ENCODE results near the gene C17orf100.

C17orf100 gene

DNA sequence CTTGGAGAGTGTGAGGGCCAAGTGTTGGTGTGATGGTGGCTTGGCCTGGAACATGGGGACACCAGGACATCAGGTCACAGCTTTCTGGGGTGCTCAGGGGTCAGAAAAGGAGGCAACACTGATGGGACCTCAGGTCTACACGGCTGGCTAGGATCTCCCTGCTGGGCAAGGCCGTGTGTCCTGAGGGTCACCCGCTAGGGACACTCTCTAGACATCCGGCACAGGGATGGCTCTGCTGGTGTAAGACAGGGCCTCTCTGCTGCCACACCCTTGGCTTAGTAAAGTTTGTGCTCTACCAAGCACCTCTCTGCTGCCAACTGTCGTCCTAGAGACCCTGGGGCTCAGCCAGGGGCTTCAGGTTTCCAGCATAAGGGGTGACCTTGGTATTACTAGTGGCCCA lies 45.3 kb downstream of the C17orf100 start:
- DNase-seq: no peak

GRCh38 chr17:6698004-6698403 lies 46.4 kb downstream of the C17orf100 start:
- no peak for DNase-seq

GRCh38 chr17:6699997-6700947 lies 48.7 kb downstream of the C17orf100 start:
- DNase-seq: no peak

DNA sequence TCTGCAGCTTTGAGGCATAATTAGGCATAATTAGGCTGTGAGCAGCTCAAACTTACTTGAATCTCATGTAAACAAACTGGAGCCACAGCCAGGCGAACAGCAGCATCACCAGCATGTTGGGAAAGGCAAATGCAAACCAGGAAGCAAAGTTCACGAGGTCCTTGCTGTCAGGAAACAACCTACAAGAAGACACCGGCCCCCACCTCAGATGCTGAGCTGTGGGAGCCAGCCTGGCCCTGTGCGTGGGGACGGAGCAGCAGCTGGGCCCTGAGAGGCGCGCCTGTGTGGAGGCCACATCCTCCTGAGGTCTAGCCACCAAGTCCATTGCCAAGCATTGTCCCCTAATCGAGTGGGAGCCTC lies 49.4 kb downstream of the C17orf100 start:
- no peak for DNase-seq

GRCh38 chr17:6701719-6702118 lies 50.2 kb downstream of the C17orf100 start:
- DNase-seq: peak; percentile 45 to 65

DNA sequence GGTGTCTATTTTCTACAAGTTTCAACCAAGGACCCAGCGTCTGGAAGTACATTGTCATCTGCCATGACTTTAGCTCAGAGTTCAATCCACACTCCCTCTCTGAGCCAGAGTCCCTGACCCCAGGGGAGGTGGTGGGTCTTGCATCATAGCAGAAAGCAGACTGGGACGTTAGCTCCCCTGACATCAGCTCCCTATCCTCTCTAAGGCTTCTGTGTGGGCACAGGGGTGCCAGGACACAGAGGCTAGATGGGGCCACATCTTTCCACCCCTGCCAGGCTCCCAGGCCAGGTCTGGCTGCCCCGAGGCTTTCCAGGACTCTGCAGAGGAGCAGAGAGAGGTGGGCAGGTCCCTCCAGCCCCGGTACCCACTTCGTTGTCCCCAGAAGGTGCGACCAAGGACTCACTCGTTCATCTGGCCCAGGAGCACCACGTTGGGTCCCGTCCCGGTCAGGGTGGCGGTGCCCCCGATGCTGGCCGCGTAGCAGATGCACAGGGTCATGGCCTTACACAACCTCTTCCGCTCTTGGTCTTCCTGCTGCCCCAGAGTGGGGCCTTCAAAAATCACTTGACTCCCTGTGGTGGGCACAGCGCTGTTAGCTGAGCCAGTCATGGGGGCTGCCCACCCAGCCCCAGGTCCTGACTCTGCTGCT lies 51.1 kb downstream of the C17orf100 start:
- no peak for DNase-seq

All from stimulated activated CD4-positive, alpha-beta T cell treated with anti-CD3 and anti-CD28 coated beads, Interleukin-2, amount 100 ng/mL, for 24 hours (primary cell).